CD4-positive, alpha-beta T cell treated with Interleukin-21 for 1 hour (primary cell): ENCODE results near the gene CD72.
"Not testable (repeated sequence)": the region's sequence is repeated elsewhere in the genome, so short reads cannot be mapped to it uniquely, and the experiment has no call there.

Source experiments
- DNase-seq: peaks from one replicate; pipeline ENCODE4 v3.0.0-alpha.2; 2020

Gene CD72

DNA sequence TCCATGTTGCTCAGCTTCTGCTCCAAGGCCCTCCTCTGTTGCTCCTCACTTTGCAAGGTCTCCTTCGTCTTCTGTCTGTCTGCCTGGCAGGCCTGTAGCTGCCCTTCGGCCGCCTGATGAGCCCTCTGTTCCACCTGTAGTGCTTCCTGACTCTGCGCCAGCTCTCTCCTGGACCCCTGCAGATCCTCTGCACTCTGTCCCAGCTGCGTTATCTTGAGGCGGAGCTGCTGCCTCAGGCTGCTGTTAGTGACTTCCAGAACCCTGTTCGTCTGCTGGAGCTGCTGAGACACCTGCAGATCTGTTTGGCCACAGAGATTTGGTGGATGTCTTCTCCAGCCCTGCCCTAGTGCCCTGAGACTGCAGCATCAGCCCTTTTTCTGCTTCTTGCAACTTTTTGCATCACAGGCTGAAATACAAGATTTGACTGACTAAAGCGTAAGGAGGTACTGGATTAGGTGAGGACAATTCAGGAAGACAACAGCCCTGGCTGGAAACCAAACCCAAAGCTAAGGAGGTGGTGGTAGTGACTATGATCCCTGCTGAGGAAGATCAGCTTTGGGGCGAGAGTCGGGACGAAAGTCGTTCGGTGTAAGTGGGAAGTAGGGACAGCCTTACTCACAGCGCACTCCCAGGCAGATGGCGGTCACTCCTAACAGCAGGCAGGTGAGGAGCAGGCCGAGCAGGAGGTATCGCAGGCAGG, 2.1 kb downstream of the CD72 start:
- no peak for DNase-seq

DNA sequence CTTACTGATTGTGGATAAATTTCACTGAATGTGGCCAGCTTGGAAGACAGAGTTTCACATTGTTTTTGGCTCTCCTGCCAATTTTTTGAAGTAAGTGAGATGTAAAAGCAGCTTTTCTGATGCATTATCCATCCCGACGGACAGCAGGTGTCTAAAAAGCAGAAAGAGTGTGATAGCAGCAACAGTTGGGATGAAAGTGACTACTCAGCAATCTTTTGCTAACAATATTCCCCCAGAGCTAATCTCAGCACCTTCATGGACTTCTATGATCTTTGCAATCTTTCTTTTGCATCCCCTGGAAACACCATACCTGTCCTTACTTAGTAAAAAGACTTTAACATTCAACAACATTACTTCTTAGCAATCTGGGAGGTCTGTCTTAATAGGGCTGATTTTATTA, 5.4 kb downstream of the CD72 start:
- no peak for DNase-seq

DNA sequence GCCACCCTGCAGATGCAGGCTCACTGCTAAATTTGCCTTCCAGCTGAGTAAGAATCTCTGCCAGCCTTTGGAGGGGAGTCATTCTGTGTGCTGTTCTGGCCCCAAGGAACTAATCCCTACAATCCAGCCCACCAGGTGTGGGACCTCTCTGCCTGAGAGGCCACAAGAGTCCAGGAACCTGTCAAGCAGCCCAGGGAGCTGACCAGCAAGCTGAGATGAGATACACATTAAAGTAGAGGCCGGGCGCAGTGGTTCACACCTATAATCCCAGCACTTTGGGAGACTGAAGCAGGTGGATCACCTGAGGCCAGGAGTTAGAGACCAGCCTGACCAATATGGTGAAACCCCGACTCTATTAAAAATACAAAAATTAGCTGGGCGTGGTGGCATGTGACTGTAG, 6.1 kb downstream of the CD72 start:
- DNase-seq = not testable (repeated sequence)

DNA sequence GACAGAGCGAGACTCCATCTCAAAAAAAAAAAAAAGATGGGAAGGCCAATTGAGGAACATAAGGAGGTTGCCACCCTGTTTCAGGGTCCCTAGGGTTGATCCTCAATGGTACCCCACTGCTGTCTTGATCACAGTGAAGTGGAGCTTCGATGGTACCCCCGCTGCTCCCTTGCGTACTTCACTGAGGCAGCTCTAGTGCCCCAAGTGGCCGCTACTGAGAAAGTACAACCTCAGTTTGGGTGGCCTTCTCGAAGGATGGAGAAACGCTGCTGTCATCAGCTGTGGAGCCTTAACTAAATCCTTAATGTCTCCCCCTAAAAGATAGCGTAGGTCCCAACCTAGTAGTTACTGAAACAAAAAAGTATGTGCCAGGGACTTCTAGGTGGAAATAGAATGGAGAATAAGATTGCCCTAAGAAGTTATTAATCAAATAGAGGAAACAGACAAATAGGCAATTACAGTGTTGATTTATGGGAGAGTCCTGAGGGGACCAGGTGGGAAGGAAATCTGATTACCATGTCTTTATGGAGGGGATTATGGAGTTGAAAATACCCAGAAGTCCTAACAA, 6.9 kb downstream of the CD72 start:
- peak; percentile 69 for DNase-seq

DNA sequence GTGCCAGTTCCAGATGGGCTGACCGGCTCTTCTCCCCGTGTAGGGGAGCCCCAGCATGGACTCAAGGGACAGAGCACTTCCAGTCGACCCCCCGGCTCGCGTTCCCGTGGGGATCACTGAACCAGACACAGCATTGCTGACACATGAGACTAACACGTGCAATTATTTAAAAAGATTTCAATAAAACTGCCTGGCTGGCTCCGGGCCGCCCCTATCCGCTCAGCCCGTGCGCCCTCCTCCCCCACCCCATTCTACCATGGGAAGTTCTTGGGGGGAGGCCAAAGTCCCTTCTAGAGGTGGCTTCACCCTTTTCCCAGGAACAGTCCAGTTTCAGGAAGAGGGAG, 8.4 kb downstream of the CD72 start:
- DNase-seq = no peak

DNA sequence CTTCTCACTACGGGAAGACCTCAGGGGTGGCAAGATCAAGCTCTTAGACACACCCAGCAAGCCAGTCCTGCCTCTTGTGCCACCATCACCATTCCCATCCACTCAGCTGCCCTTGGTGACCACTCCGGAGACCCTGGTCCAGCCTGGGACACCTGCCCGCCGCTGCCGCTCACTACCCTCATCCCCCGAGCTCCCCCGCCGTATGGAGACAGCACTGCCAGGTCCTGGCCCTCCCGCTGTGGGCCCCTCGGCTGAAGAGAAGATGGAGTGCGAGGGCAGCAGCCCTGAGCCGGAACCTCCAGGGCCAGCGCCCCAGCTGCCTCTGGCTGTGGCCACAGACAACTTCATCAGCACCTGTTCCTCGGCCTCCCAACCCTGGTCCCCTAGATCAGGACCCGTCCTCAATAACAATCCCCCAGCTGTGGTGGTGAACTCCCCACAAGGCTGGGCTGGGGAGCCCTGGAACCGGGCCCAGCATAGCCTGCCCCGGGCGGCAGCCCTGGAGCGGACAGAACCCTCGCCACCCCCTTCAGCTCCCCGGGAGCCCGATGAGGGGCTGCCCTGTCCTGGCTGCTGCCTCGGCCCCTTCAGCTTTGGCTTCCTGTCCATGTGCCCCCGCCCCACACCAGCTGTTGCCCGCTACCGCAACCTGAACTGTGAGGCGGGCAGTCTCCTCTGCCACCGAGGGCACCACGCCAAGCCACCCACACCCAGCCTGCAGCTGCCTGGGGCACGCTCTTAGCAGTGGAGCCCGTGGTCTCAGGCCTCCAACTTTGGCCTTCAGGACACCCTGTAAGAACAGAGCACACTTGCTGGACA, 9.0 kb downstream of the CD72 start:
- no peak for DNase-seq

DNA sequence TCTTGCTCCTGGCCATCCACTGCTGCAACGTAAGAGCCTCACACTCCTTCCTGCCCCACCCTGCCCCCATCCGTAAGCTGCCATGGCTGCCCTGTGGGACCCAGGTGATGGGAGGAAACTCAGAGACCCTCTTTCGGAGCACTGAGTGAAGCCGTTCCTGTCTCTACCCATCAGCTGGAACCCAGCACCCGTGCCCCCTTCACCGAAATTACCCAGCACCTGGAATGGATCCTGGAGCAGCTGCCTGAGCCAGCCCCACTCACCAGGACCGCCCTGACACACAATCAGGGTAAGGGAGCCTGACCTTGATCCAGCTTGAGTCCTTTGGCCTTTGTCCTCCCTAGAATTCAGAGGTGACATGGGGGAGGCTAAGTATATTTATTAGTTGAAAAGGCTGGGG, 10.0 kb downstream of the CD72 start:
- no peak for DNase-seq

DNA sequence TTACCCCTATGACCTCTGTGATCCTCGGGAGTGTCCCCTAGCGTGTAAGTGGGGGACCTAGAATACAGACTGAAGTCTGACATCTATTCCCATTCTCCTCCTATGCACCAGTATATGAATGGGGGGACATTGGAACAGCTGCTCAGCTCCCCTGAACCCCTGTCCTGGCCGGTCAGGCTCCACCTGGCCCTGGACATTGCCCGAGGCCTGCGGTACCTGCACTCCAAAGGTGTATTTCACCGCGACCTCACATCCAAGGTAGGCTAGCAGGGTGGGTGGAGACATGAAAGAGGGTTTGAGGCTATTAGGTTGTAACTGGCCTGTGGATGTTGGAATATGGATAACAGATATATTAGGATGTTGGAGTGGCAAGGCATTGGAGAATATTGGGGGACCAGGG, 11.5 kb downstream of the CD72 start:
- no peak for DNase-seq

DNA sequence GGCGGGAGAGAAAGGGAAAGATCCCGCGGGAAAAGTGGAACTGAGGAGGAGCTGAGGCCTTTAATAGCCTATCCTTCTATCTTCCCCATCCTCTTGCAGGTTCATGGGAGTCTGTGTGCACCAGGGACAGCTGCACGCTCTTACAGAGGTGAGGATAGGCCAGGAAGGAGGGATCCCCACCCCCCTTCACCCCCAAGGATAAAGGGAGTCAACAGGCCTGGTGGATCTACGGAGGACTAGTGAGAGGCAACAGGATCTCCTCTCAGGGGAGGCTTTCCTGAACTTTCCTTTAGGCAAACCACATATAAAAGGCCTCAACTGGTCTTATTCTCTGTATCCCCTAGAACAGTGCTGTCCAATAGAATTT, 12.1 kb downstream of the CD72 start:
- no peak for DNase-seq

DNA sequence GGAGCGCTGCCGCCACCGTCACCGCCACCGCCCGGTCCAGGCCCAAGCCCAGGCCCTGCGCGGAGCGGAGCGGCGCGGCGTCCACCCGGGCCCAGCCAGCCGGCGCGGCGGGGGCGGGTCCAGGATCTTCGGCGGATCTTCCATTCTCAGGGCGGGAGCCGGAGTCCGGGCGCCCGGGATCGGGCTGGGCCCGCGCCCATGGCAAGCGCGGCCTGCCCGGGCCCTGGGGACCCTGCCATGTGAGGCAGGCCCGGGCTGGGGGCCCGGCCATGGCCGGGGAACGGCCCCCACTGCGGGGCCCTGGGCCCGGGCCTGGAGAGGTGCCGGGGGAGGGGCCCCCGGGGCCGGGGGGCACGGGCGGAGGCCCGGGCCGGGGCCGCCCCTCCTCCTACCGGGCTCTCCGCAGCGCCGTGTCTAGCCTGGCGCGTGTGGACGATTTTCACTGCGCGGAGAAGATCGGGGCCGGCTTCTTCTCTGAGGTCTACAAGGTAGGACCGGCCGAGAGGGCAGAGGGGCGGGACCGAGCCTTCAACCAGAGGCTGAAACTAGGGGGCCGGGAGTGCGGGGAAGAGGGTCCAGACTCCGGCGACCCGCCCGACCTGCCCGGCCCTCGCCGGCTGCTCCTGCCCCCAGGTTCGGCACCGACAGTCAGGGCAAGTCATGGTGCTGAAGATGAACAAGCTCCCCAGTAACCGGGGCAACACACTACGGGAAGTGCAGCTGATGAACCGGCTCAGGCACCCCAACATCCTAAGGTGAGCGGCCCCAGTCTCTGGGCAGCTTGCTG, 12.7 kb downstream of the CD72 start:
- peak; percentile 25 for DNase-seq

DNA sequence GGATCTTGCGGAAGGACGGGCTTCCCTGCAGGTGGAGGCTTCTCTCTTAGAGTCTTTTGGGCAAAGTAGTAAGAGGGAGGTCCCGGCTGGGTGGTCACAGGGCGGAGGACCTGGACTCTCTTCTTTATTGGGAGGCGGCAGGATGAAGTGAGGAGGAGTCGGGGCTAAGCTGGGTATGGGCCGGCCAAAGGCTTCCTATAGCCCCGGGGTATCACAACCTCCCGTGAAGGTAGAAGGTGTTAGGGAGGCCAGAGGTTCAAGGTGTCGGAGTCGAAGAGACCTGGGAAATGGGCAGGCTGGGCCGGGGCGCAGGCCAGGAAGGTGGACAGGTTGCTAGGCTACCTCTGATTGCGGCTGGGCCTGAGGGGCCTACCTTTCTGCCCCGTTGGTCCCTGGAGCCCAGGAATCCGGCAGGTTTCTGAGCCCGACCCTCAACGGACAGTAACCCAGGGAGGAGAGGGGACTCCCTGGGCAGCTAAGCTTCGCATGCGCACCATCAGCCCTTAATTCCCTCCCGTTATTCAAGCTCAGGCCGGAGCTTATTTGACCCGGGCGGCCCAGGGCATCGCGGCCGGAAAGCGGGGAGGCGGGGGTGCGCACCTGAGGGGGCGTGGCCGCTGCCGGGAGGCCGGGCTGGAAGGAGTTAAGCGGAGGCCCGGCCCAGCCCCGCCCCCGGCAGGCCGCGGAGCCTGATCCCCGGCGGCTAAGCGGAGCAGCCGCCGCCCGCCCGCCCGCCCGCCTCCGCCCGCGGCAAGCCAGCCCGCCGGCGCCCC, 13.4 kb downstream of the CD72 start, which contains the start of gene TESK1:
TESK1 (plus strand) TSS at position 685 of the 773 bp plus-strand sequence. CDS start 358 bp downstream, outside the sequence.
- peak; percentile 85 for DNase-seq

DNA sequence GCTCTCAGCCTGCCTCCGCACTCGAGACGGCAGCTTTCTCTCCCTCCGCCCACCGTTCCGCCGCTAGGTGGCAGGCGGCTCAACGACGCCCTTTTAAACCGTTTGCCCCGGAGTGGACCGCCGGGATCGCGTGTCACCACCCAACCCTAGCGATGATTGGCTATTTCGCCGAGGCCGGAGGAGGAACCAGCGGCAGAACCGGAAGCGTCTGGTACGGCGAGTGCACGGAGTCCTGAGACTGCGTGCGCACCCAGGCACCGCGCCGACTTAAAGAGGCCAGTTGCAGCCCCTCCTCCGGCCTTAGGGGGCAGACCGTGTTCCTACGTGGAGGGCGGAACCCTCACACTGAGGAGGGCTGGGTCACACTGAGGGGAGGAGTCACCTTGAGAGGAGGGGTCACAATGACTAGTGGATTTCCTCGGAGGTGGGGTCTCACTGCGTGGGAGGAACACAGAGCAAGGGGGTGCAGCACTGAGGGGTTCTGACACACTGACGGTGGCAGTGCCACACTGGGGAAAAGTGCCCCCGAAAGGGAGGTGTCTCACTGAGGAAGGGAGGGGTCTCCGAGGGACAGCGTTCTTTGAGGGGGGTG, 14.1 kb downstream of the CD72 start:
- DNase-seq = peak; percentile 100

DNA sequence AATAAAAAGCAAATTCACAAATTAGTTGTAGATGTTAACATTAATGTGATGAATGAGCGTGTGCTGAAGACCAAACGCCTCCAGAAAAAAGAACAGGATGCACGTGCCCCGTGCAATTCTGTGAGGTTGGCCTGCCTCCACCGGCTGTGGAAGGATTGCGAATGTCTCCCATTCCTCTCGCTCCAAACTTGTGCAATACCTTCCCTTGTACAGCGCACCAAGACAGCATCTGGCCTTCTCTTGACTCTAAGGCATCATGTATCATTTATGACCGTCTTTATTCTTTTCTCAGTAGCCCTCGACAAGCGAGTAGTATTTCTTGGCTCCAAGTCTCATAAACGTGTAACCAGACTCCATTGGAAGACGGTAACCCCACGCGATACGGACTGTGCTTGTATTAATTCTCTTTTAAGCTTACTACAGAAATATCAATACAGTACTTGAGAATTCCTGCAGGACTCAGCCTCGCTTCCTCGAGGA, 14.7 kb downstream of the CD72 start:
- DNase-seq = no peak

DNA sequence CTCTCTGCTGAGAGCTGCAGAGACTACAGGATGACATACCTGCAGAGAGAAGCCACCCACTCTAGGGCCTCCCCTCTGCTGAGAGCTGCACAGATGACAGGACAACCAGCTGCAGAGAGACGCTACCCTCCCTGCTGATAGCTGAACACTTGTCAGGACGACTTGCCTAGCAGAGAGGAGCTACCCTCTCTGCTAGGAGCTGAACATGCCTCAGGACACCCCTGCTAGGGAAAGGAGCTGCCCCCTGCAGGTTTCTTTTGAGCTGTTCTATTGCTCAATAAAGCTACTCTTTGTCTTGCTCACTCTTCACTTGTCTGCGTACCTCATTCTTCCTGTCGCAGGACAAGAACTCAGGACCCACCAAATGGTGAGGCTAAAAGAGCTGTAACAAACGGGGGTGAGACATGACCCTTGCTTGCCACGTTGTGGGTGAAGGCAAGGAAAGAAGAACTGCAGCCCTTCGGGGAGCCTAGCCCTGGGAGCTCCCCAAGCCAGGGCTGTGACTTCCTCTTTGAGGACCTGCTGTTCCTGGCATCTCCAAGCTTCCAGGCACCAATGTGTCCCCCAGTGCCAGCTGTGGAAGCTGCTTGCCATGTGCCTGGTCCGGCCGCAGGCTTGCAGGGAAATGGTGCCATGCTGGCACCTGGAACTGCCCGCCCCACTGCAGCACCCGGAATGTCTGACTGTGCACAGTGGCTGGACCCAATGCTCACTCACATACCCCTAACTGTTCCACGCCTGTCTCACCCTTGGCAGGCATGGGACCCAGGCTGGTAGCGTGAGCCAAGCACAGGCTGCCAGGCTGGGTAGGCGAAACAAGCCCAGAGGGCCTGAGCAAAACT, 18.2 kb downstream of the CD72 start:
- no peak for DNase-seq

DNA sequence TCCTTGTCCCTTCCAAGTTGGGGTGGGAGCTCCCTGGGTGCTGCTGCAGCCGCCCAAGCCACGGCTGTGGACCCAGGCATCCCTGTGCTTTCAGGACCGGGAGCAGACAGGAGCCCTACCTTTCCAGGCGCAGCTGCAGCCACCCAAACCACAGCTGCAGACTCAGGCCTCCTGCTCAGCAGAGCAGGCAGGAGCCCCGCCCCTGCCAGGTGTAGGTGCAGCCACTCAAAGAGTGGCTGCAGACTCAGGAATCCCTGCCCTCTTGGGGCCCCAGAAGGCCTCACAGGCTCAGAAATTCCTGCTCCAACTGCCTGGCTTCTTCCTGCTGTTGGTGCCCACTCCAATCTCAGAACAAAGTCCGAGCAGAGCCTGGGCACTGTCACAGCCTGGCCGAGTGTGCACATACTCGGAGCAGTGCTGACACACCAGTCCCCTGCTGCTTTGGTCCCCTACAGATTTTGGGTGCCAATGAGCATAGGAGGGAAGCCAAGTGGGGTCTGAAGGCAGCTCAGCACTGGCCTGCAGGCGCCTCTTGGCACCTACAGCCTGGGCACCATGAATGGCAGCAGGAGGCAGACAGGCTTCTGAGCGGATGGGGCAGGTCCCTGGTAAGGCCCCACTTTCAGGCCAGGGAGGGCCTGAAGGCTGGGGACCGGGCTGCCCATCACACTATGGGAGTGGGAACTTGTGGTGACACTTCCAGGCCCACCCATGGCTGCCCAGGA, 19.2 kb downstream of the CD72 start:
- no peak for DNase-seq

DNA sequence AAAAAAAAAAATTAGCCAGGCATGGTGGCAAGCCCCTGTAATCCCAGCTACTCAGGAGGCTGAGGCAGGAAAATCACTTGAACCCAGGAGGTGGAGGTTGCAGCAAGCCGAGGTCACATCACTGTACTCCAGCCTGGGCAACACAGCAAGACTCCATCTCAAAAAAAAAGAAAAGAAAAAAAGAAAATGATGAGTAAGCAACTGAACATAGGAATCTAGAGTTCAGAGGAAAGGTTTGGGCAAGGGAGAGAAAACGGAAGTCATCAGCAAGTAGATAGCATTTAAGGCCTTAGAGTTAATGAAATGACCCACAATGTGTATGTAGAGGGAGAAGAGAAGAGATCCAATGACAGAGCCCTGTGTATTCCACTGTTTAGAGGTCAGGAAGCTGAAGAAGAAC, 21.3 kb downstream of the CD72 start:
- not testable (repeated sequence) for DNase-seq

DNA sequence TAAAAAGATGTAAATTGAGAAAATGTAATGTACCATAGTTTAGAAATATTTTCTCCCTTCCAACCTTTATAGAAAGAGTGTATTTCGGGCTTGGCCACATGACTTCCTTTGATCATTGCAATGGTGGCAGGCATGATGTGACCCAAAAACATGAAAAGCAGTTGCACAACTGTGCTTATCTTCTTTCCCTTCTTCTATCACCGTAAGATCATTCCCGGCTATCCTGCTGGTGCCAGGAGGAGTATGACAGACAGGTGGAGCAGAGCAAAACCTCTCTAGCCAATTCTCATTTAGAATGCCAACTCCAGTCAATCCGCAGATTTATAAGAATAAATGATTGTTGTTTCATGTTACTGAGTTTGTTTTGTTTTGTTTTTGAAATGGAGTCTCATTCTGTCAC, 23.7 kb downstream of the CD72 start:
- no peak for DNase-seq

DNA sequence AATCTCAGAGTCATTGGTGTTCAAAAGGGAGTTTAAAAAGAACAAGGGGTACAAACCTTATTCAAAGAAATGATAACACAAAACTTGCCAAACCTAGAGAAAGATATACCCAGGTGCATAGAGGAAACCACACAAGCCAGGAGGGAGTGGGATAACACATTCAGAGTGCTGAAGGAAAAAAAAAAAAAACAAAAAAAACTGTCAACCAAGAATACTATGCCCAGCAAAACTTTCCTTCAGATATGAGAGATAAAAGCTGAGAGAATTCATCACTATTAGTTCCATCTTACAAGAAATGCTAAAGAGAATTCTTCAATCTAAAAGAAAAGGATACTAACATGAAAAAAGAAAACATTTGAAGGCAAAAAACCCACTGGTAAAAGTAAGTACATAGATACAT, 24.6 kb downstream of the CD72 start:
- no peak for DNase-seq

DNA sequence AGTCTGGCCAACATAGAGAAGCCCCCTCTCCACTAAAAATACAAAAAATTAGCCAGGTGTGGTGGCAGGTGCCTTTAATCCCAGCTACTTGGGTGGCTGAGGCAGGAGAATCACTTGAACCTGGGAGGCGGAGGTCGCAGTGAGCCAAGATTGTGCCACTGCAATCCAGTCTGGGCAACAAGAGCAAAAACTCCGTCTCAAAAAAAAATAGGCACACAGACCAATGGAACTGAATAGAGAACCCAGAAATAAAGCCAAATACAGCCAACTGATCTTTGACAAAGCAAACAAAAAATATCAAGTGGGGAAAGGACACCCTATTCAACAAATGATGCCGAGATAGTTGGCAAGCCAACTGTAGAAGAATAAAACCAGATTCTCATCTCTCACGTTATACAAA, 29.7 kb downstream of the CD72 start:
- DNase-seq = not testable (repeated sequence)

DNA sequence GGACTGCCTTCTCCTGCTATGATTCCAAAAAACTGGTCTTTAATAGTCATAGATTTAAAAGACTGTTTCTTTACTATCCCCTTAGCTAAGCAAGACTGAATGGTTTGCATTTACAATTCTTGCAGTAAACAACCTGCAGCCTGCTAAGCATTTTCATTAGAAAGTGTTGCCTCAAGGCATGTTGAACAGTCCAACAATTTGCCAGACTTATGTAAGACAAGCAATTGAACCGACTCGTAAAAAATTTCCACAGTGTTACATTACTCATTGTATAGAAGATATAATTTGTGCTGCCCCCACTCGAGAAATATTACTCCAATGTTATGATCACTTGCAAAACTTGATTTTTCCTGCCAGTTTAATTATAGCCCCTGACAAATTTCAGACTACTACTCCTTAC, 33.5 kb downstream of the CD72 start:
- not testable (repeated sequence) for DNase-seq
